ENCODE data around the gene CCDC192. TPM values are rescaled to one million over a fixed set of nuclear protein-coding genes. Genes with fewer than 3 reads are reported as not detected.

CCDC192 gene
- total RNA-seq, 1 donor, result not detected

DNA sequence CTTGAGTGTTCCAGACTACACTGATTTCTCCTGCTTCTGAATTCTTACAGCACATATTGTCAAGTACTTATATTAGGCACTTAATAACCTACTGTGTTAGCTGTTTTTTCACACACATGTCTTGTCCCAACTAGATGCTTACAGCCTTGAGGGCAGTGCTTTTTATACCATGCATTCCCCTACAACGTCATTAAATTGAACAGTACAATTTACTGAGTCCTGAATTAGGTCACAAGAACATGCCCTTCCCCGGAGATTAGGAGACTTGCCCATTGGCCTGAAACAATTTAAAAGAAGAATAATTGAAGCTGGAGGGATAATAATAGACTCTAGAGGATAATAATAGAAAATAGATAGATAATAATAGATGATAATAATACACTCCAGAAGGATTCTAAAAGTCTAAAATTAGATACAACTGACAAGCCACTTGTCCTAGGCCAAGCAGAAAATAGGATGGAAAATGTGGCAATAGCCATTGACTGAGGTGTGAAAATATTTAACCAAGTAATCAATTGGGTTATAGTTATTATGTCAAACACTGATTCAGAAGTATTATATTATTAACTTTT lies 267.7 kb downstream of the CCDC192 start:
- H3K9me3 ChIP-seq (ENCODE audit: low read depth, low read length), result no peaks in the 10 kb centered on the region
- no peak overlapping the region for H3K4me3 ChIP-seq (ENCODE audit: low read length)
- H3K4me1 ChIP-seq (ENCODE audit: insufficient read depth, low read length), result no peaks in the 10 kb centered on the region
- H3K27me3 ChIP-seq (ENCODE audit: insufficient read depth, low read length), result no peaks in the 10 kb centered on the region

DNA sequence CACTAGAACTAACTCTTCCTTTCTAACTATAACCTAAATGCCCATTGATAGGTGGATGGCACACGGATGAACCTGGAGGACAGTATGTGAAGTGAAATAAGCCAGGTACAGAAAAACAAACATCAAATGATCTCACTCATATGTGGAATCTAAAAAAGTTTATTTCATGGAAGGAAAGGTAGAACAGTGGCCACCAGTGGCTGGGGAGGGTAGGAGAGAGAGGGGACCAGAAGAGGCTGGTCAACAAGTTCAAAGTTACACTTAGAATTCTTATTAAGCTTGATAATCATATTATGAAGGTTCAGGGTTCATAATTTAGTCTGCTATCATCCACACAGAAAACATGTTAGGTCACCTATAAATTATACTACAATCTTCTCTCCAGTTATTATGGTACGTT lies 272.8 kb downstream of the CCDC192 start:
- H3K9me3 ChIP-seq (ENCODE audit: low read depth, low read length), result no peaks in the 10 kb centered on the region
- H3K4me1 ChIP-seq (ENCODE audit: insufficient read depth, low read length), result no peaks in the 10 kb centered on the region
- no peak overlapping the region for H3K4me3 ChIP-seq (ENCODE audit: low read length)
- no peaks in the 10 kb centered on the region for H3K27me3 ChIP-seq (ENCODE audit: insufficient read depth, low read length)

DNA sequence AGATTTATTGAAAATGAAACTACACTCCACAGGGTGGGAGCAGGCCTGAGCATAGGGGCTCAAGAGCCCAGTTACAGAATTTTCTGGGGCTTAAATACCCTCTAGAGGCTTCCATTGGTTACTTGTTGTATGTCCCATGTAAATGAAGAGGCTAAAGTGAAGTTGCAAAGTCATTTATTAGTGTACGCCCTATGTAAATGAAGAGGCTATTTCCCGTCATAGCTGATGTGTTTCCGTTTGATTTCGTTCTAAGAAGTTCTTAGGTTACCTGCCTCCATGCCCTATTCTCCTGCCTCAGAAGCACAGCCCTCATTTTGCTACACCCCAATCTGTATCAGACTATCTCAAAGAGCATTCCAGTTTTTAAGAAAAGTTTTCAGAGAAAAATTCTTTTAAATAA lies 273.3 kb downstream of the CCDC192 start:
- H3K4me1 ChIP-seq (ENCODE audit: insufficient read depth, low read length), result no peaks in the 10 kb centered on the region
- no peaks in the 10 kb centered on the region for H3K9me3 ChIP-seq (ENCODE audit: low read depth, low read length)
- H3K27me3 ChIP-seq (ENCODE audit: insufficient read depth, low read length), result no peaks in the 10 kb centered on the region
- no peak overlapping the region for H3K4me3 ChIP-seq (ENCODE audit: low read length)

DNA sequence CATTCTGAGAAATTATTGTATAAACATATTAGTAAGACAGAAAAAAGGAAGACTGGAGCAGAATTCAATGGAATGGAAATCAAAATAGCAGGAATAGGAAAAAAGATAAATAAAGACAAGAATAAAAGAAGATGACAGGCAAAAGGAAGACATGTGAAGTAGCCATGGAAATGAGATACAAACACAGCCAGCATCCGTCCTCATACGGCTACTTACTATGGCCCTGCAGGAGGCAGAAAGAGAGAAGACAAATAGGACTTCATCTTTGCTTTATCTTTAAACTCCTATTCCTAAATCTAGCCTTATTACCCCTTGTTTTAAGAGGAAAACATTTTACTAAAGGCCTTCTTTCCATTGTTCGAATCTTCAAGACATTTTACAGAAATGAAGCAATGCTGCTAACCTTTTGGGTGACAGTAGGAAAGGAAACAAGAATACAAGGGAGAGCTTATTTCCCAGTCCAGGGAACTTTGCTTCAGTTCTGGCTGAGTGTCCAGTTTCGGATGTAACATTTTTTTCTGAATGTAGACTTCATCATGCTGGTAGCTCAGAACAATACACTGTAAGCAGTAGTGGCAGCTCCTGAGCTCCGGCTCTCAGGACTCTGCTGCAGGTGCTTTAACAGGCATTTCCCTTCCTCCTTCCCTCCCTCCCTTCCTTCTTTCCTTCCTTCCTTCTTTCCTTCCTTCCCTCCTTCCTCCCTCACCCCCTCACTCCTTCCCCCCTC lies 274.0 kb downstream of the CCDC192 start:
- Histone ChIP-seq H3K4me1 (ENCODE audit: insufficient read depth, low read length) (no peaks in the 10 kb centered on the region), H3K4me3 (ENCODE audit: low read length) (no peak overlapping the region), H3K9me3 (ENCODE audit: low read depth, low read length) (no peaks in the 10 kb centered on the region), H3K27me3 (ENCODE audit: insufficient read depth, low read length) (no peaks in the 10 kb centered on the region)

DNA sequence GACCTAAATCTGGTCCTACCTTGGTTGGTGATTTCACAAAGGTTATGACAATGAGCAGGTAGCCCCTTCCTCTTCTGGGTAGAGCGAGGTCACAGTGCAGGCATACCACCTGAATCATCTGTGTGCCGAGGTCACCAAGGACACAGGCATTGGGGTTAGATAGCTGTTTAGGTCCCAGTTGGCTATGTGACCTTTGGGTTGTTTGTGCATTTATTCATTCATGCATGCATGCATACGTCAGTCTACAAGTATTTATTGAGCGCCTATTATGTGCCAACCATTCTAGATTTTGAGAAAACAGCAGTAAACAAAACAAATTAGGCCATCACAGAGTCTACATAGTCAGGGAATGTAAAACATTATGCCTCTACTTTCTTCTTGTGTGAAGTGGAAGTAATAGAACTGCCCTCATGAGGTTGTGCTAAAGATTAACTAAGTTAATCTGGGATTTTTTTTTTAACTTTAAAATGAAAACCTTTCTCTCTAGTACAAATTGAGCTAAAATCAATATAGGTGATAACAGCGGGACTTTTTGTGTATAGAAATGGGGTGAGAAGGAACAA lies 275.6 kb downstream of the CCDC192 start:
- Histone ChIP-seq H3K27me3 (ENCODE audit: insufficient read depth, low read length) (no peaks in the 10 kb centered on the region), H3K9me3 (ENCODE audit: low read depth, low read length) (no peaks in the 10 kb centered on the region), H3K4me1 (ENCODE audit: insufficient read depth, low read length) (no peaks in the 10 kb centered on the region), H3K4me3 (ENCODE audit: low read length) (no peak overlapping the region)

DNA sequence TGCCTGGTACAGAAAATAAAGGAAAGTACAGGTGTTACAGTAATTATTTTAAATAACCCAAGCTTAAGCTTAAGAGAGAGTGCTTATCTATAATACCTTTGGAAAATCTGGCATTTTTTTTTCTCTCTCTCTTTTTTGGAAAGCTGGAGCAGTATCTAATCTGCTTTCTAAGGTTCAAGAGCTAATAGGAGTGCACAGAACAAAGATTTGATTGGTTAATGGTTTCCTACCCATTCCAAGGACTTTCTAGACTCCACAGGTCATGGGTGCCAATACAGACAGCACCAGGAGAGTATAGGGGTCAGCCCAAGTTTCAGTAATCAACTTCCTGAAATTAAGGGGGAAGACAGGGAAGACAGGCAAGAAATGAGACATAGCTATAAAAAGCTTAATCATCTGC lies 276.3 kb downstream of the CCDC192 start:
- Histone ChIP-seq H3K27me3 (ENCODE audit: insufficient read depth, low read length) (no peaks in the 10 kb centered on the region), H3K4me1 (ENCODE audit: insufficient read depth, low read length) (no peaks in the 10 kb centered on the region), H3K9me3 (ENCODE audit: low read depth, low read length) (no peaks in the 10 kb centered on the region), H3K4me3 (ENCODE audit: low read length) (no peak overlapping the region)

DNA sequence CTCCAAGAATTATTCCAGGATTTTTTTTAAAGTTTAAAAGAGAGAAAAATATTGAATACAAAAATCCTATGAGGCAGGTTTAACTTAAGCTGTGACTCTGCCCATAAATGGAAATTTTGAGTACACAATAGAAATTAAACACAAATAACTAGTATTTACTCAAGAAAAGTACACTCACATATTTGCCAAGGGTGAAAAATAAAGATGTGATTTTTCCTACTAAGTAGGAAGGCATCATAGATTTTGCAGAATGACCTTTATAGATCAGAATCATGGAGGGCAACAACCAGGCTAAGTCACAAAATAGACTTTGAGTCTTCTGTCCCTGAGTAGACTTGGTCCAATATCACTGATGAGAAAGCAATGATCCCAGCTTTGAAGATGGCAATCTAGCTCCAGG lies 277.7 kb downstream of the CCDC192 start:
- H3K4me1 ChIP-seq (ENCODE audit: insufficient read depth, low read length), result no peaks in the 10 kb centered on the region
- no peaks in the 10 kb centered on the region for H3K27me3 ChIP-seq (ENCODE audit: insufficient read depth, low read length)
- H3K9me3 ChIP-seq (ENCODE audit: low read depth, low read length), result no peaks in the 10 kb centered on the region
- no peak overlapping the region for H3K4me3 ChIP-seq (ENCODE audit: low read length)

DNA sequence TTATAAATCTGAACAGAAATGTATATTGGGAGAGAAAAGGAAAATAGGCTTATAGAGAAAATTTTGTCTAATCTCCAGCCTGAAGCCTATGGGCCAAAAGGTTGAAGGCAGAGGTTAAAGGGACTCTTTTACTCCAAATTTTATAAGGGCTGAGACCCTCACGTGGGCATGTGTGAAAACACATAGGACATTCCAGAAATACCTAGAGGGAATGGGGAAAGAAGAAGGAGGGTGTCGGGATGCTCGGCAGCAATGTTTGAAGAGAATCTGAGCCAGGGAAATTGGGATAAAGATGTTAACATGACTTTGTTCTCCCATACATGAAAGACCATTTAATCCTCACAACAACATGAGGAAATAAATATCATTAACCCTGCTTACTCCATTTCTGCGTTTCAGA lies 278.3 kb downstream of the CCDC192 start:
- H3K4me3 ChIP-seq (ENCODE audit: low read length), result no peak overlapping the region
- no peaks in the 10 kb centered on the region for H3K27me3 ChIP-seq (ENCODE audit: insufficient read depth, low read length)
- H3K4me1 ChIP-seq (ENCODE audit: insufficient read depth, low read length), result no peaks in the 10 kb centered on the region
- no peaks in the 10 kb centered on the region for H3K9me3 ChIP-seq (ENCODE audit: low read depth, low read length)

DNA sequence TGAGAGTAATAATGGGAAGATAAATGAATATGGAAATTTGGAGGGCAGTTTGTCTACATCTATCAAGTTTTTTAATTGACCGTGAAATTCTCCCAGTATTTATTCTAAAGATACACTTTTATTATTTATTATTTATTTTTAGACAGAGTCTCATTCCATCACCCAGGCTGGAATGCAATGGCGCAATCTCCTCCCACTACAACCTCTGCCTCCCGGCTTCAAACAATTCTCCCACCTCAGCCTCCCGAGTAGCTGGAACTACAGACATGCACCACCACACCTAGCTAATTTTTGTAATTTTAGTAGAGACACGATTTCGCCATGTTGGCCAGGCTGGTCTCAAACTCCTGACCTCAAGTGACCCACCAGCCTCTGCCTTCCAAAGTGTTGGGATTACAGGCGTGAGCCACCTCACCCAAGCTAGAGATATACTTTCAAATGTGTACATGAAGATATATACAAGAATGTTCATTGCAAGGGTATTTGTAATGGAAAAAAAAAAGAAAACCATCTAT lies 282.7 kb downstream of the CCDC192 start:
- Histone ChIP-seq H3K4me3 (ENCODE audit: low read length) (no peak overlapping the region), H3K9me3 (ENCODE audit: low read depth, low read length) (no peaks in the 10 kb centered on the region), H3K4me1 (ENCODE audit: insufficient read depth, low read length) (no peaks in the 10 kb centered on the region), H3K27me3 (ENCODE audit: insufficient read depth, low read length) (no peaks in the 10 kb centered on the region)

DNA sequence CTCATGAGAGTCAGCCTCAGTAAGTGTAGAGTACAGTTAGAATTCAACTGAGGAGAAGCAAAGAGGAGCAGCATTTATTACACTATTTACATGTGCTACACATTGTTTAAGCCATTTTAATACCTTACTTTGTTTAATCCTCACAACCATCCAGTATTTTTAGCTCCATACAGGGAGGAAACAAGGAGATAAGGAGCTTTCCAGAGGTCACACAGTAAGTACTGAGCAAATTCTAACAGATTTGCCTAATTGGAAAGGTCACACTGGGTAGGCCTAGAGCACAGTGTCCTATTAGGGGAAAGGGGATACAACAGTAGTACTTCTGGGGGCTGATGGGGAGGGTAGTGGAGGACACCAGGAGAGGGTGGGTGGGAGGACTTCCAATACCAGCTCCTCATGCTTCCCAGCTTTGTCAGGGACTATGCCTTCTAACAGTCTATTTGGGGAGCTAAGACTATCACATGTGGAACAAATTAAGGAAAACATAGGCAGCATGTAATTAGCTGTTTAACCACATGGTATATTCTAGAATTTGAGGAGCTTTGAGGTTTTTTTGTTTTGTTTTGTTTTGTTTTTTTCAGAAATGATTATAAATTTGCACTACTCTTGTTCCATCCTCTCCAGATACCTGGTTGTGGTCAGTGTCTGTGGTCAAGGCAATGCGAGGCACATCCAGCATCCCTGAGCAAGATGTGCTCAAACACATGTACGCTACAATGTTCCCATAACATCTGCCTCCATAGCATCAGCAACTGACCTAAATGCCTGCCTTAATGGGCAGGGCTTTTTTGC lies 284.4 kb downstream of the CCDC192 start:
- Histone ChIP-seq H3K4me3 (ENCODE audit: low read length) (no peak overlapping the region), H3K4me1 (ENCODE audit: insufficient read depth, low read length) (no peaks in the 10 kb centered on the region), H3K9me3 (ENCODE audit: low read depth, low read length) (no peaks in the 10 kb centered on the region), H3K27me3 (ENCODE audit: insufficient read depth, low read length) (no peaks in the 10 kb centered on the region)

DNA sequence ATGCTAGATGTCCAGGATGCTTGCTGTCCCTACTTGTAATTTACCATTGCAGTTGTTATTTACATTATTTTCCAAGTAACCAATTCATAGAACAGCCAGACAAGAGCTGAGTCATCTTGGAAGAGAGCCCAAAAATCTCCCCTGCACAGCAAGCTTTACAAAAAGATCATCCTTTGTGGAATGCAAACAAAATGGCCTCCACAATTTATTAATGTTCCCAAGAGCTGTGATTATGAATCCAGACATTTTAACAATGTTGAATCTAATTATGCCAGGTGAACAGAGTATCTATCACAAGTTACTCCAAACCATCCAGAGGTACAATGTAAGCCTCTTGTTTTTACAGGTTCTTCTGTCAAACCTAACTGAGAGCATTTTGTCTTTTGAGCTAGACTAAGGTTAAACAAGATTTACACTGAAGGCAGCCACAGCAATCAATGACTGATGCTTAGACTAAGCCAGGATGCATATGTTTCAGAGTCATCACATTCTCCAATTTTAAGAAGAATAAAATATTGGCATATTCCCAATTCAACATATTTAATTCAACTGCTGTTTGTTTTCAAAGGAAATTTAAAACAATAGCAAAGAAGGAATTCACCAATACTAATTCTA lies 285.1 kb downstream of the CCDC192 start:
- H3K27me3 ChIP-seq (ENCODE audit: insufficient read depth, low read length), result no peaks in the 10 kb centered on the region
- H3K4me3 ChIP-seq (ENCODE audit: low read length), result no peak overlapping the region
- no peaks in the 10 kb centered on the region for H3K9me3 ChIP-seq (ENCODE audit: low read depth, low read length)
- no peaks in the 10 kb centered on the region for H3K4me1 ChIP-seq (ENCODE audit: insufficient read depth, low read length)

Other genes with a start within 250 kb of the CCDC192 start
- 44.6 TPM for gene PRRC1, start 185.8 kb upstream of the CCDC192 start, total RNA-seq
- not detected for gene CTXN3, start 54.3 kb upstream of the CCDC192 start, total RNA-seq

All from mononuclear cell (primary cell).